Raji (cell line): Measurements from ENCODE around the gene F2RL1.

Experiments
- POLR2A ChIP-seq: IDR thresholded peaks from 2 replicates; pipeline ENCODE4 v1.6.1; 2011; ENCODE audit warnings: low read depth, low read length, control low read depth; ENCODE audit not compliant: insufficient read depth

The F2RL1 gene

GRCh38 chr5:76818844-76819831 lies at the start of gene F2RL1:
F2RL1 (plus strand) TSS chr5:76819030; CDS start chr5:76819183, 153 bp downstream.
- TF ChIP-seq POLR2A: no peak

- no peak for TF ChIP-seq POLR2A
These were observed 47.0 kb upstream of the F2RL1 start for GRCh38 chr5:76771705-76772405.

- TF ChIP-seq POLR2A: no peak
These were observed 42.9 kb upstream of the F2RL1 start for GRCh38 chr5:76775921-76776320.

GRCh38 chr5:76776391-76776790 lies 42.4 kb upstream of the F2RL1 start:
- TF ChIP-seq POLR2A: no peak

GRCh38 chr5:76781775-76782174 lies 37.1 kb upstream of the F2RL1 start:
- no peak for TF ChIP-seq POLR2A

GRCh38 chr5:76782444-76782843 lies 36.4 kb upstream of the F2RL1 start:
- no peak for TF ChIP-seq POLR2A

- no peak for TF ChIP-seq POLR2A
These were observed 31.6 kb upstream of the F2RL1 start for GRCh38 chr5:76787237-76787636.

GRCh38 chr5:76788362-76788761 lies 30.5 kb upstream of the F2RL1 start:
- TF ChIP-seq POLR2A: no peak

- TF ChIP-seq POLR2A: no peak
These were observed 28.7 kb upstream of the F2RL1 start for GRCh38 chr5:76789991-76790581.

- no peak for TF ChIP-seq POLR2A
These were observed 28.1 kb upstream of the F2RL1 start for GRCh38 chr5:76790632-76791290.

GRCh38 chr5:76791461-76791860 lies 27.4 kb upstream of the F2RL1 start:
- TF ChIP-seq POLR2A: no peak

GRCh38 chr5:76794871-76795270 lies 24.0 kb upstream of the F2RL1 start:
- no peak for TF ChIP-seq POLR2A

GRCh38 chr5:76799588-76799987 lies 19.2 kb upstream of the F2RL1 start:
- TF ChIP-seq POLR2A: no peak

- no peak for TF ChIP-seq POLR2A
These were observed 18.3 kb upstream of the F2RL1 start for GRCh38 chr5:76800579-76800978.
